Panc1 (cell line): ENCODE measurements around the gene SURF4. TPM values are rescaled to one million over a fixed set of nuclear protein-coding genes. Genes with fewer than 3 reads are reported as not detected.
A peak's percentile ranks its signal among the peaks of the same experiment; 100 is the strongest.

Experiments used
- ATAC-seq: fragments of 200-7000 bp; cut with Tn5 transposase; 2 replicates; pipeline ENCODE4 v1.9.1; 2020; ENCODE audit warnings: mild to moderate bottlenecking, moderate library complexity
- BruUV-seq: library from RNA; stranded (reverse); fragments of 400-500 nt; replicated peaks from 2 replicates; lab custom pipeline; 2021; lab: Mats Ljungman, UMichigan
- CTCF ChIA-PET: fragments of 300-600 bp; sonication (Branson Sonifier 250); formaldehyde crosslinking; loops from one replicate; lab custom pipeline; 2022; ENCODE audit warnings: antibody characterized with exemption; lab: Charles Lee
- POLR2A ChIA-PET: fragments of 300-600 bp; sonication (Branson Sonifier 250); formaldehyde crosslinking; loops from one replicate; lab custom pipeline; 2022; ENCODE audit warnings: antibody characterized with exemption; lab: Charles Lee
- DNase-seq: peaks from one replicate; pipeline ENCODE4 v3.0.0-alpha.2; 2010; ENCODE audit warnings: low read depth, low spot score
- H3K27ac ChIP-seq: 2 replicates; pipeline ENCODE4 v1.5.1; 2011; ENCODE audit warnings: mild to moderate bottlenecking, low read length, inconsistent platforms
- H3K27me3 ChIP-seq: fragments of 200-500 bp; sonication (Bioruptor generic); 2 replicates; pipeline ENCODE4 v1.6.0; 2014; ENCODE audit warnings: low read length, inconsistent platforms; ENCODE audit not compliant: control insufficient read depth, insufficient read depth
- H3K36me3 ChIP-seq: fragments of 200-500 bp; sonication (Bioruptor generic); 2 replicates; pipeline ENCODE4 v1.5.1; 2014; ENCODE audit warnings: inconsistent platforms, mild to moderate bottlenecking, low read length, moderate library complexity; ENCODE audit not compliant: control insufficient read depth, insufficient read depth
- H3K4me1 ChIP-seq: 2 replicates; pipeline ENCODE4 v1.5.1; 2011; ENCODE audit warnings: inconsistent platforms, mild to moderate bottlenecking, low read length, moderate library complexity; ENCODE audit not compliant: control insufficient read depth, insufficient read depth
- H3K4me3 ChIP-seq, 2 experiments: 2 replicates each; pipeline ENCODE4 v1.5.1; 2011 to 2012; ENCODE audit warnings: low read depth in 2 of 2, low read length in 2 of 2, mild to moderate bottlenecking in 2 of 2, inconsistent platforms in 1 of 2, moderate library complexity in 1 of 2
- H3K9me3 ChIP-seq: fragments of 200-500 bp; sonication (Bioruptor generic); 2 replicates; pipeline ENCODE4 v1.5.1; 2014; ENCODE audit warnings: low read depth, mild to moderate bottlenecking, inconsistent platforms, low read length, moderate library complexity; ENCODE audit not compliant: control insufficient read depth, insufficient read depth
- POLR2AphosphoS5 ChIP-seq: IDR thresholded peaks from 2 replicates; pipeline ENCODE4 v1.6.1; 2012; ENCODE audit warnings: mild to moderate bottlenecking, low read depth, low read length, moderate library complexity
- SIN3A ChIP-seq: IDR thresholded peaks from 2 replicates; pipeline ENCODE4 v1.6.1; 2012; ENCODE audit warnings: low read depth, mild to moderate bottlenecking, low read length, moderate library complexity, borderline replicate concordance; ENCODE audit not compliant: insufficient read depth
- TCF7L2 ChIP-seq: IDR thresholded peaks from 2 replicates; pipeline ENCODE4 v1.6.1; 2011; ENCODE audit warnings: mild to moderate bottlenecking, low read depth, low read length, inconsistent platforms
- in situ Hi-C: cut with HindIII; loops from 2 replicates; pipeline ENCODE4 v1.10.0; 2016; ENCODE audit warnings: low sequenced_read_pairs, low pct_unique_long_range_greater_than_20kb
- intact Hi-C: fragments of 100-400 bp; cut with micrococcal nuclease; formaldehyde crosslinking; loops from one replicate; pipeline ENCODE4 v1.10.0; 2022; ENCODE audit not compliant: unreplicated experiment
- total RNA-seq: library from RNA; stranded (reverse); gene quantifications from one replicate; pipeline ENCODE4 v1.2.1, GENCODE V29; 2021; ENCODE audit not compliant: unreplicated experiment
- TF ChIP-seq, protein P1 (sequence below): fragments of 450-650 bp; IDR thresholded peaks from 2 replicates; pipeline ENCODE4 v1.5.1; 2017; ENCODE audit warnings: mild to moderate bottlenecking
- TF ChIP-seq, protein P2 (sequence below), 2 experiments: IDR thresholded peaks; 2 replicates each; pipeline ENCODE4 v1.6.1; 2011 to 2012; ENCODE audit warnings: low read depth in 2 of 2, control low read depth in 1 of 2, low read length in 1 of 2, mild to moderate bottlenecking in 1 of 2, moderate library complexity in 1 of 2; ENCODE audit not compliant: insufficient read depth in 1 of 2

SURF4 gene
- total RNA-seq, 1 experiment from 2014 or later: 149 TPM

DNA sequence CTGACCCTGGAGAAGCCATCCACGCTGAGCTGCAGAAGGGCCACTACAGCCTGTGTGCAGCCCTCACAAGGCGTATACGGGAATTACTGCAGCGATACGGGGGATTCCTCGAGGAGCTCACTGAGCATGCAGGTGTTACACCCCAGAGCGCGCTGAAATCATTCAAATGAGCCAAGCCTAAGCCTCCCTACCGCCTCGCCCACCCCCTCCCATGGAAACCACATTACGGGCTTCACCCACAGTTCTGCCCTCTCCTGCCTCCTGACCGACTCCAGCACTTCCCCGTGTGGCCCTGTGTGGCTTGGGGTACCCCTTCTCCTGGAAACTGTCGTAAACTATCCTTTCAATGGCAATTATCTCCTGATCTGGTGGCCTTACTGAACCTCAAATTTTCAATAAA, 53.2 kb downstream of the SURF4 start:
- intact Hi-C loops (no loop called here), in situ Hi-C loops (no loop called here)
- no peaks in the 10 kb centered on the region for H3K4me1 ChIP-seq
- TF ChIP-seq SIN3A (no peak), POLR2AphosphoS5 (no peak)
- TF ChIP-seq, protein P1, sequence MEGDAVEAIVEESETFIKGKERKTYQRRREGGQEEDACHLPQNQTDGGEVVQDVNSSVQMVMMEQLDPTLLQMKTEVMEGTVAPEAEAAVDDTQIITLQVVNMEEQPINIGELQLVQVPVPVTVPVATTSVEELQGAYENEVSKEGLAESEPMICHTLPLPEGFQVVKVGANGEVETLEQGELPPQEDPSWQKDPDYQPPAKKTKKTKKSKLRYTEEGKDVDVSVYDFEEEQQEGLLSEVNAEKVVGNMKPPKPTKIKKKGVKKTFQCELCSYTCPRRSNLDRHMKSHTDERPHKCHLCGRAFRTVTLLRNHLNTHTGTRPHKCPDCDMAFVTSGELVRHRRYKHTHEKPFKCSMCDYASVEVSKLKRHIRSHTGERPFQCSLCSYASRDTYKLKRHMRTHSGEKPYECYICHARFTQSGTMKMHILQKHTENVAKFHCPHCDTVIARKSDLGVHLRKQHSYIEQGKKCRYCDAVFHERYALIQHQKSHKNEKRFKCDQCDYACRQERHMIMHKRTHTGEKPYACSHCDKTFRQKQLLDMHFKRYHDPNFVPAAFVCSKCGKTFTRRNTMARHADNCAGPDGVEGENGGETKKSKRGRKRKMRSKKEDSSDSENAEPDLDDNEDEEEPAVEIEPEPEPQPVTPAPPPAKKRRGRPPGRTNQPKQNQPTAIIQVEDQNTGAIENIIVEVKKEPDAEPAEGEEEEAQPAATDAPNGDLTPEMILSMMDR: no peak
- TF ChIP-seq, protein P2, sequence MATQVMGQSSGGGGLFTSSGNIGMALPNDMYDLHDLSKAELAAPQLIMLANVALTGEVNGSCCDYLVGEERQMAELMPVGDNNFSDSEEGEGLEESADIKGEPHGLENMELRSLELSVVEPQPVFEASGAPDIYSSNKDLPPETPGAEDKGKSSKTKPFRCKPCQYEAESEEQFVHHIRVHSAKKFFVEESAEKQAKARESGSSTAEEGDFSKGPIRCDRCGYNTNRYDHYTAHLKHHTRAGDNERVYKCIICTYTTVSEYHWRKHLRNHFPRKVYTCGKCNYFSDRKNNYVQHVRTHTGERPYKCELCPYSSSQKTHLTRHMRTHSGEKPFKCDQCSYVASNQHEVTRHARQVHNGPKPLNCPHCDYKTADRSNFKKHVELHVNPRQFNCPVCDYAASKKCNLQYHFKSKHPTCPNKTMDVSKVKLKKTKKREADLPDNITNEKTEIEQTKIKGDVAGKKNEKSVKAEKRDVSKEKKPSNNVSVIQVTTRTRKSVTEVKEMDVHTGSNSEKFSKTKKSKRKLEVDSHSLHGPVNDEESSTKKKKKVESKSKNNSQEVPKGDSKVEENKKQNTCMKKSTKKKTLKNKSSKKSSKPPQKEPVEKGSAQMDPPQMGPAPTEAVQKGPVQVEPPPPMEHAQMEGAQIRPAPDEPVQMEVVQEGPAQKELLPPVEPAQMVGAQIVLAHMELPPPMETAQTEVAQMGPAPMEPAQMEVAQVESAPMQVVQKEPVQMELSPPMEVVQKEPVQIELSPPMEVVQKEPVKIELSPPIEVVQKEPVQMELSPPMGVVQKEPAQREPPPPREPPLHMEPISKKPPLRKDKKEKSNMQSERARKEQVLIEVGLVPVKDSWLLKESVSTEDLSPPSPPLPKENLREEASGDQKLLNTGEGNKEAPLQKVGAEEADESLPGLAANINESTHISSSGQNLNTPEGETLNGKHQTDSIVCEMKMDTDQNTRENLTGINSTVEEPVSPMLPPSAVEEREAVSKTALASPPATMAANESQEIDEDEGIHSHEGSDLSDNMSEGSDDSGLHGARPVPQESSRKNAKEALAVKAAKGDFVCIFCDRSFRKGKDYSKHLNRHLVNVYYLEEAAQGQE (IDR thresholded peaks at IDR 0.05; ENCODE audit: insufficient read depth in 1 of 2, low read depth in 2 of 2, low read length in 1 of 2): no peak
- DNase-seq (no peak), ATAC-seq (no peak)
- H3K9me3 ChIP-seq: no peaks in the 10 kb centered on the region
- no peak overlapping the region for H3K4me3 ChIP-seq
- POLR2A ChIA-PET: no interaction called here
- no peak overlapping the region for H3K27ac ChIP-seq
- H3K27me3 ChIP-seq: no peaks in the 10 kb centered on the region
- CTCF ChIA-PET: no interaction called here
- no TSS peak for BruUV-seq
- H3K36me3 ChIP-seq: no peaks in the 10 kb centered on the region

DNA sequence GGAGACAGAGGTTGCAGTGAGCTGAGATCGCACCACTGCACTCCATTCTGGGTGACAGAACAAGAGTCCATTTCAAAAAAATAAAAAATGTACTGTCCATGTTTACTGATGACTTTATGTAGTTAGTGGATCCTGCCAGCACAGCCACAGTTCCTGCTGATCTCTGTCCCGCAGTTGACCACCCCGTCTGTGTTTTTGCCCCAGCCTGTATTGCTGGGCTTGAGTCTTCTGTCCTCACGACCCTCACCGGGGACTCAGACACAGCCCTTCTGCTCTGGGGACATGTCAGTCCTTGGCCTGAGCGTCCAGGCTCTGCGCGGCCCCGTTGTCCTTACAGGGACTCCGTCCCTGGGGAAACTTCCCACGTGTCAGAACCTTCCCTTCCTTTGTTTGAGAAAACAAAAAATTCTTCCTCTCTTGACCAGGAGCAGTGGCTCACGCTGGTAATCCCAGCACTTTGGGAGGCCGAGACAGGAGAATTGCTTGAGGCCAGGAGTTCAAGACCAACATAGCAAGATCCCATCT, 54.4 kb downstream of the SURF4 start:
- no peaks in the 10 kb centered on the region for H3K36me3 ChIP-seq
- DNase-seq: no peak
- no peaks in the 10 kb centered on the region for H3K27me3 ChIP-seq
- H3K4me3 ChIP-seq: no peak overlapping the region
- H3K9me3 ChIP-seq: no peaks in the 10 kb centered on the region
- no TSS peak for BruUV-seq
- no peak overlapping the region for H3K27ac ChIP-seq
- H3K4me1 ChIP-seq: no peaks in the 10 kb centered on the region
- ATAC-seq: no peak
- POLR2A ChIA-PET: no interaction called here
- no peak for TF ChIP-seq TCF7L2
- in situ Hi-C loops (no loop called here), intact Hi-C loops (no loop called here)
- CTCF ChIA-PET: no interaction called here

DNA sequence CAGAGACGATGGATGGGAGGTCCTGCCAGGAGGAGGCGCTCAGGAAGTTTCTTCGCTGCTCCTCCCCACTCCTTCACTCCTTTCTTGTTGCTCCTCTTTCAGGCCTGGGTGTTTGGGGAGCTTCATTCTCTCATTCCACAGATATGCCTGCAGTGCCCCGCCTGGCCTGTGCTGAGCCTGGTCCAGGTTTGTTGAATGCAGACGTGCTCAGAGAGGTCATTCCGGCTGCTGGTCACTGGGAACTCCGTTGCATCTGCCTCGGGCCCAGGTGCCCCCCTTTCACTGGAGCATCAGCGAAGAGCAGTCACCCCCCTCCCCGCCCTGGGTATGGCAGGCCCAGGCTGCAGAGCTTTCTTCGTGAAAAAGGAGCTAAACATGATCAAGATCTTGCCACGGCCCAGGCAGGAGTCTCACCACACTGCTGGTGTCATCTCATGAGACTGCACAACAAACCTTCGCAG, 55.4 kb downstream of the SURF4 start:
- ATAC-seq: peak; percentile 56; the same call in 1 of the 2 replicates
- H3K4me3 ChIP-seq: no peak overlapping the region
- H3K27ac ChIP-seq: no peak overlapping the region
- no peaks in the 10 kb centered on the region for H3K9me3 ChIP-seq
- BruUV-seq: no TSS peak
- DNase-seq: no peak
- TF ChIP-seq, protein P2 (IDR thresholded peaks at IDR 0.05; ENCODE audit: insufficient read depth in 1 of 2, low read depth in 2 of 2, low read length in 1 of 2): no peak
- no peak for TF ChIP-seq POLR2AphosphoS5
- TF ChIP-seq, protein P1: no peak
- no peak for TF ChIP-seq SIN3A
- intact Hi-C loops: no loop called here
- no peaks in the 10 kb centered on the region for H3K36me3 ChIP-seq
- no peaks in the 10 kb centered on the region for H3K4me1 ChIP-seq
- ChIA-PET POLR2A (no interaction called here), CTCF (interaction anchor here (1.0 kb wide), 1 partner anchor 134 kb away, joined by 5 read pairs; no protein-coding TSS in a partner anchor)
- in situ Hi-C loops: no loop called here
- no peaks in the 10 kb centered on the region for H3K27me3 ChIP-seq
